ENCODE results near the gene MAP2K6. TPM values are rescaled to one million over a fixed set of nuclear protein-coding genes. Genes with fewer than 3 reads are reported as not detected.

Gene MAP2K6
- total RNA-seq, 2 donors from 2014 or later, result 4.4 to 34.6 TPM

- intact Hi-C loops (cut with DNase I), result no loop called here
- no peak overlapping the region for H3K4me3 ChIP-seq
- ATAC-seq, result no peak
- H3K27me3 ChIP-seq, result no peaks in the 10 kb centered on the region
- 71 to 80% methylated on average over 2 of the region's 2 CpGs for WGBS, 2 donors
- no peaks in the 10 kb centered on the region for H3K9me3 ChIP-seq
- peaks cover 30% of the 10 kb centered on the region for H3K4me1 ChIP-seq
- no peak for DNase-seq
- TF ChIP-seq POLR2A (IDR thresholded peaks at IDR 0.05), result no peak
- no peak for TF ChIP-seq CTCF (IDR thresholded peaks at IDR 0.05)
- H3K36me3 ChIP-seq (replicated peaks in 1 of 2; ENCODE audit: insufficient read depth in 1 of 2, low read depth in 2 of 2), result no peaks in the 10 kb centered on the region
- H3K27ac ChIP-seq, result no peak overlapping the region
Measured at GRCh38 chr17:69418535-69418934, 4.0 kb downstream of the MAP2K6 start.

GRCh38 chr17:69423450-69423849 is 9.0 kb downstream of the MAP2K6 start:
- Histone ChIP-seq H3K36me3 (replicated peaks in 1 of 2; ENCODE audit: insufficient read depth in 1 of 2, low read depth in 2 of 2) (no peaks in the 10 kb centered on the region), H3K27me3 (no peaks in the 10 kb centered on the region), H3K9me3 (no peaks in the 10 kb centered on the region), H3K4me3 (no peak overlapping the region), H3K4me1 (no peaks in the 10 kb centered on the region), H3K27ac (no peak overlapping the region)
- no peak for TF ChIP-seq POLR2A (IDR thresholded peaks at IDR 0.05)
- TF ChIP-seq CTCF (IDR thresholded peaks at IDR 0.05), result no peak
- intact Hi-C loops (cut with DNase I), result no loop called here
- DNase-seq (no peak), ATAC-seq (no peak)
- WGBS, 2 donors, result 69 to 70% methylated on average over 5 of the region's 5 CpGs

- Histone ChIP-seq H3K4me1 (no peaks in the 10 kb centered on the region), H3K4me3 (no peak overlapping the region), H3K36me3 (replicated peaks in 1 of 2; ENCODE audit: insufficient read depth in 1 of 2, low read depth in 2 of 2) (no peaks in the 10 kb centered on the region), H3K27ac (no peak overlapping the region), H3K9me3 (no peaks in the 10 kb centered on the region), H3K27me3 (no peaks in the 10 kb centered on the region)
- WGBS, 2 donors, result 92 to 93% methylated on average over 8 of the region's 8 CpGs
- no peak for TF ChIP-seq CTCF (IDR thresholded peaks at IDR 0.05)
- ATAC-seq (no peak), DNase-seq (no peak)
- intact Hi-C loops (cut with DNase I), result no loop called here
Measured at GRCh38 chr17:69424287-69425041, 10.0 kb downstream of the MAP2K6 start.

GRCh38 chr17:69425978-69426377 is 11.5 kb downstream of the MAP2K6 start:
- ATAC-seq (no peak), DNase-seq (no peak)
- H3K4me3 ChIP-seq, result no peak overlapping the region
- no peaks in the 10 kb centered on the region for H3K4me1 ChIP-seq
- TF ChIP-seq CTCF (IDR thresholded peaks at IDR 0.05) (no peak), POLR2A (IDR thresholded peaks at IDR 0.05) (no peak)
- no peaks in the 10 kb centered on the region for H3K9me3 ChIP-seq
- no peak overlapping the region for H3K27ac ChIP-seq
- H3K36me3 ChIP-seq (replicated peaks in 1 of 2; ENCODE audit: insufficient read depth in 1 of 2, low read depth in 2 of 2), result no peaks in the 10 kb centered on the region
- H3K27me3 ChIP-seq, result no peaks in the 10 kb centered on the region
- intact Hi-C loops (cut with DNase I), result no loop called here
- WGBS, 2 donors, result 39 to 40% methylated on average over 3 of the region's 3 CpGs
